A673 (cell line): ENCODE measurements around the gene MAPKAPK2.

Source experiments
- EZH2 ChIP-seq: fragments of 200-600 bp; sonication (generic); IDR thresholded peaks from 2 replicates; pipeline ENCODE4 v1.6.1; 2017; ENCODE audit warnings: borderline replicate concordance, low read depth, mild to moderate bottlenecking, mixed read lengths, antibody characterized with exemption, low read length; ENCODE audit not compliant: poor library complexity, severe bottlenecking
- TF ChIP-seq, protein P1 (sequence below): fragments of 300-800, 200-600 bp; sonication (generic); conservative IDR thresholded peaks from 2 replicates; pipeline ENCODE4 v1.5.1; 2017; ENCODE audit warnings: low read depth, mild to moderate bottlenecking, antibody characterized with exemption, low read length, moderate library complexity, mixed read lengths

DNA sequence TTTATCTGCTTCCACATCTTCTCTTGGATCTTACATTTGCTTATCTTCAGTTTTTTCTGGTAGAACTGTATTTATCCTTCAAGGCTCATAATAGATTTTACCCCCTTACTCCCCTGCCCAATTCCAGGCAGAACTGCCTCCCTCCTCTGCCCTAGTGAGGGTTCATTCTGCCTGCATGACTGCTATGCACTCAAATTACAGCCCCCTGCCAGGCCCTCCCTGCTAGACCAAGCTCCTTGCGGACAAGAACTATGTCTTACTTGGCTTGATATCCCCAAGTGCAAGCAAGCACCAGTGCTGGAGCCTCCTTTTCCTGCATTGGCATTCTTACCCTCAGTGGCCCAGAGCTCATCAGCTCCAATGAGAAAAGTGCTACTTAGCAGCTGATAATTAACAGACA, 18.1 kb downstream of the MAPKAPK2 start:
- TF ChIP-seq, protein P1, sequence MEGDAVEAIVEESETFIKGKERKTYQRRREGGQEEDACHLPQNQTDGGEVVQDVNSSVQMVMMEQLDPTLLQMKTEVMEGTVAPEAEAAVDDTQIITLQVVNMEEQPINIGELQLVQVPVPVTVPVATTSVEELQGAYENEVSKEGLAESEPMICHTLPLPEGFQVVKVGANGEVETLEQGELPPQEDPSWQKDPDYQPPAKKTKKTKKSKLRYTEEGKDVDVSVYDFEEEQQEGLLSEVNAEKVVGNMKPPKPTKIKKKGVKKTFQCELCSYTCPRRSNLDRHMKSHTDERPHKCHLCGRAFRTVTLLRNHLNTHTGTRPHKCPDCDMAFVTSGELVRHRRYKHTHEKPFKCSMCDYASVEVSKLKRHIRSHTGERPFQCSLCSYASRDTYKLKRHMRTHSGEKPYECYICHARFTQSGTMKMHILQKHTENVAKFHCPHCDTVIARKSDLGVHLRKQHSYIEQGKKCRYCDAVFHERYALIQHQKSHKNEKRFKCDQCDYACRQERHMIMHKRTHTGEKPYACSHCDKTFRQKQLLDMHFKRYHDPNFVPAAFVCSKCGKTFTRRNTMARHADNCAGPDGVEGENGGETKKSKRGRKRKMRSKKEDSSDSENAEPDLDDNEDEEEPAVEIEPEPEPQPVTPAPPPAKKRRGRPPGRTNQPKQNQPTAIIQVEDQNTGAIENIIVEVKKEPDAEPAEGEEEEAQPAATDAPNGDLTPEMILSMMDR: no peak
- no peak for TF ChIP-seq EZH2
